IPS DF 6.9 (cell line): ENCODE measurements around the gene CHRNA1.

ENCODE experiments used
- DNase-seq: peaks from one replicate; pipeline ENCODE4 v3.0.0-alpha.2; 2013; ENCODE audit warnings: low read depth, low spot score
- H3K27ac ChIP-seq: one replicate; pipeline ENCODE4 v1.5.1; 2013; ENCODE audit warnings: low read length, control low read depth
- H3K27me3 ChIP-seq: 2 replicates; pipeline ENCODE4 v1.6.1; 2013; ENCODE audit warnings: mild to moderate bottlenecking, low read length; ENCODE audit not compliant: control insufficient read depth, insufficient read depth
- H3K36me3 ChIP-seq: 2 replicates; pipeline ENCODE4 v1.6.1; 2013; ENCODE audit warnings: low read length; ENCODE audit not compliant: control insufficient read depth, insufficient read depth
- H3K4me1 ChIP-seq: 2 replicates; pipeline ENCODE4 v1.6.1; 2013; ENCODE audit warnings: low read length; ENCODE audit not compliant: control insufficient read depth, insufficient read depth
- H3K4me3 ChIP-seq: 2 replicates; pipeline ENCODE4 v1.5.1; 2013; ENCODE audit warnings: mild to moderate bottlenecking, low read length
- H3K9me3 ChIP-seq: 2 replicates; pipeline ENCODE4 v1.6.1; 2013; ENCODE audit warnings: low read length, inconsistent platforms; ENCODE audit not compliant: control insufficient read depth, insufficient read depth
- WGBS: extraction: QIAGEN DNeasy Blood & Tissue Kit; methylation state at CpG from one replicate; pipeline ENCODE4 v1.1.7; 2013; ENCODE audit warnings: mixed read lengths, missing lambda C conversion rate; ENCODE audit not compliant: insufficient read length, insufficient coverage; 5-methylcytosine and 5-hydroxymethylcytosine counted together

Gene CHRNA1

DNA sequence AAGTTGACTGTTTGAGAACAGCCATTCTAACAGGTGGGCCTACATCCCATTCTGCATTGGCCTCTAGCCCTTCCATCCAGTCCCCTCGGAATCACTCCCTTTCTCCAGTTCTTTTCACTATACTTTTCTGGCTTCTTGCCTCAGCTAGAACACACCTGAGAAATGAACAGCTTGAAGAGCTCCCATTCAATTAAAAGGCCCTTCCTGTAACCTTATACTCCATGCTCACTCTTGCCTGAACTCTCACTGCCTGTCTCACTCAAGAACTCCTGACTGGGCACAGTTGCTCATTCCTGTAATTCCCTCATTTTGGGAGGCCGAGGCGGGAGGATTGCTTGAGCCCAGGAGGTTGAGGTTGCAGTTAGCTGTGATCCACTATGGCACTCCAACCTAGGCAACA is 23.6 kb downstream of the CHRNA1 start:
- DNase-seq = no peak
- WGBS = no CpG with 5 or more reads among the region's 3 CpGs
- Histone ChIP-seq H3K27me3 (no peaks in the 10 kb centered on the region), H3K36me3 (no peaks in the 10 kb centered on the region), H3K9me3 (no peaks in the 10 kb centered on the region), H3K4me1 (no peaks in the 10 kb centered on the region), H3K4me3 (no peak overlapping the region), H3K27ac (no peak overlapping the region)

GRCh38 chr2:174738841-174739240 is 25.4 kb downstream of the CHRNA1 start:
- H3K36me3 ChIP-seq = no peaks in the 10 kb centered on the region
- no peak overlapping the region for H3K4me3 ChIP-seq
- WGBS = no CpG with 5 or more reads among the region's 4 CpGs
- DNase-seq = no peak
- H3K27me3 ChIP-seq = no peaks in the 10 kb centered on the region
- no peaks in the 10 kb centered on the region for H3K4me1 ChIP-seq
- H3K9me3 ChIP-seq = no peaks in the 10 kb centered on the region
- no peak overlapping the region for H3K27ac ChIP-seq

GRCh38 chr2:174731546-174731945 is 32.7 kb downstream of the CHRNA1 start:
- WGBS = no CpG with 5 or more reads among the region's 7 CpGs

DNA sequence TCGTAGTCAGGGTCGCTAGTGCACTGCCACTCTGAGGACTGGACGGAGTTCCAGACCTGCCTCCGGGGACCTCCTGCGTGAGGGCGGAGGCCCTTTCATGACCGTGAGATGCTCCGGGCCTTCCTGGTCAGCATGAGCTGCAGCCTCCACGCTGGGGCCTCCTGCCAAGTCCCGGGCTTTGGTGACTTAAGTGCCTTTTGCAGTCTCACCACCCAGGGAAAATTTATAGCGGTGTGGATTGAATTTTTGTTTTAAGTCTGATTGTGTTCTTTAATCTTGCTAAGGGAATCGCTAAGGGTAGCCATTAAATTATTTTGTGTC is 33.6 kb downstream of the CHRNA1 start:
- Histone ChIP-seq H3K27me3 (peaks cover 1% of the 10 kb centered on the region; the same call in 1 of the 2 replicates), H3K4me3 (no peak overlapping the region; the same call in 1 of the 2 replicates)

More at GRCh38 chr2:174731546-174731945, 32.7 kb downstream of the CHRNA1 start:
- no peak for DNase-seq
- H3K27me3 ChIP-seq = peaks cover 1% of the 10 kb centered on the region; the same call in 1 of the 2 replicates
- H3K36me3 ChIP-seq = no peaks in the 10 kb centered on the region
- H3K4me3 ChIP-seq = no peak overlapping the region
- H3K27ac ChIP-seq = no peak overlapping the region
- H3K4me1 ChIP-seq = no peaks in the 10 kb centered on the region
- no peaks in the 10 kb centered on the region for H3K9me3 ChIP-seq

DNA sequence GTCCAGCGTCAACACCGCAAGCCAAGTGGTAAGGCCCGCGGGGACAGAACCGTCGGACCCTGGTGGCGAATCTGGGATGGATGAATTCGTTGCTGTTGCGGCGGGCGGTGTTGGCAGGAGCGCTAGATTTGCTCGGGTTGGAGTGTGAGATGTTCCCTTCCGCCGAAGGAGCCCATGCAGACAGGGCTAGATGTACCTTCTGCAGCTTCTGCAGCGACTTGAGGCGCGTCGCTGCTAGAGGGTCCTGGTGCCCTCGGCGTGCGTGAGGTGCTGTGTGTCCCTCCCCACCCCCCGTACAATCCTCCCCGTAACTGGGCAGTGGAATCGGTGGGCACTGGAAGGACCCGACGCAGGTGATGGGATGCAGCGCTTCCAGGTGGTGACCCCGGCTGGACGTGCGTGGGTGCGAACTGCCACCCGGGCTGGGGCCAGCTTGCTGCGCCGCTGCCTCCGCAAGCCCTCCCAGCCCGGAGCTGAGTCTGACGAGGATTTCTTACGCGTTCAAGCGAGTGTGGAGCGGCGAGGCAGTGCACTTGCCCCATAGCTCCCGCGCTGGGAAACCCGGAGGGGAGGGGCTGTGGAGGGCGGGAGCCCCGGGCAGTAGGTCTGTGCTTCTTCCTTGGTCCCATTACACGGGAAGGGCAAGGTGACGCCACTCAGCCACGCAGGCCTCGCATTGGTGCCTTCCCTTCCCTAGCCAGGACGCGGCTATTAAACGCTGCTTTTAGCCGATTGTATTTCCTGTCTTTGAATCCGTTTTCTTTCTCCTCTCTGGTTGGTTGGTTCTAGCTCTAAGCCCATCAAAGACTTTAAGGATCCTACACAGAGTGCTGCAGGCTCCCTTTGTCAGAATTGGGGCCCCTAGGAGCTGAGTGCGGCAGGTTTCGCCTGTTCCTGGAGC is 34.2 kb downstream of the CHRNA1 start:
- Histone ChIP-seq H3K27ac (no peak overlapping the region), H3K27me3 (peaks cover 1% of the 10 kb centered on the region; the same call in 1 of the 2 replicates), H3K9me3 (no peaks in the 10 kb centered on the region), H3K36me3 (no peaks in the 10 kb centered on the region), H3K4me3 (peak overlapping the region; percentile 41; the same call in 1 of the 2 replicates), H3K4me1 (no peaks in the 10 kb centered on the region)
- peak; percentile 13 for DNase-seq
- no CpG with 5 or more reads among the region's 59 CpGs for WGBS

More for the DNA sequence above, 33.6 kb downstream of the CHRNA1 start:
- no peak for DNase-seq
- Histone ChIP-seq H3K36me3 (no peaks in the 10 kb centered on the region), H3K4me1 (no peaks in the 10 kb centered on the region), H3K9me3 (no peaks in the 10 kb centered on the region), H3K27ac (no peak overlapping the region)
- no CpG with 5 or more reads among the region's 12 CpGs for WGBS

DNA sequence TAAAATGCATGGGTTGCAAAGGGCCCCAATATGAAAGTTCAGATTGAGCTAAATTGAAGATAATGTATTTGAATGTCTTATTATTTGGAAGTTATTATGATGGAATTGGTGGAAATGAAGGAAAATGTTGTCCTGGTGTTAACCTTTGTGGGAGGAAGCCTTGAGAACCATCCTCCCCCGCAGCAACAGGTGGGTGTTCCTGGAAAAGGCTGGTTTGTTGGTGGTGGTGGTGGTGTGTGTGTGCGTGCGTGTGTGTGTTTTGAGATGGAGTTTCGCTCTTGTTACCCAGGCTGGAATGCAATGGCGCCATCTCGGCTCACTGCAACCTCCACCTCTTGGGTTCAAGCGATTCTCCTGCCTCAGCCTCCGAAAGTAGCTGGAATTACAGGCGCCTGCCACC is 36.2 kb downstream of the CHRNA1 start:
- no peak overlapping the region for H3K4me3 ChIP-seq
- no peaks in the 10 kb centered on the region for H3K36me3 ChIP-seq
- H3K9me3 ChIP-seq = no peaks in the 10 kb centered on the region
- no peak for DNase-seq
- no CpG with 5 or more reads among the region's 9 CpGs for WGBS
- H3K4me1 ChIP-seq = no peaks in the 10 kb centered on the region
- H3K27ac ChIP-seq = no peak overlapping the region
- H3K27me3 ChIP-seq = peaks cover 1% of the 10 kb centered on the region; the same call in 1 of the 2 replicates

DNA sequence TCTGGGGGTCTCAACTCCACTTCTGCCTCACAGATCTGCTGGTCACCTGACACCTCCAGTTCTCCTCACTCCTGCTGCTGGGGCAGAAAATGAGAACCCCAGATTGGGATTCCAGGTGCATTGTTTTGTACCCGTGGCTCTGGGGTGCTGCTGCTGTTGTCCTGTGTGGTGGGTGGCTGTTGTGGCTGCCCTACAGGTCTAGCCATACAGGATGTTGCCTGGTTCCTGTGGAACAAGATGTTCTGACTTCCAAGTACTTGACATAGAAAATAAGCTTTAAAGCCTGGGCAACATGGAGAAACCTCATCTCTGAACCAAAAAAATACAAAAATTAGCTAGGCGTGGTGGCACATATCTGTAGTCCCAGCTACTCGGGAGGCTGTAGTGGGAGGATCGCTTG is 38.1 kb downstream of the CHRNA1 start:
- Histone ChIP-seq H3K4me1 (no peaks in the 10 kb centered on the region), H3K27ac (no peak overlapping the region), H3K36me3 (no peaks in the 10 kb centered on the region), H3K9me3 (no peaks in the 10 kb centered on the region), H3K4me3 (no peak overlapping the region), H3K27me3 (peaks cover 1% of the 10 kb centered on the region; the same call in 1 of the 2 replicates)
- DNase-seq = no peak
- WGBS = no CpG with 5 or more reads among the region's 4 CpGs

GRCh38 chr2:174722942-174723592 is 41.2 kb downstream of the CHRNA1 start:
- no peaks in the 10 kb centered on the region for H3K4me1 ChIP-seq
- no peak for DNase-seq
- WGBS = no CpG with 5 or more reads among the region's 1 CpG
- no peak overlapping the region for H3K4me3 ChIP-seq
- no peaks in the 10 kb centered on the region for H3K9me3 ChIP-seq
- no peaks in the 10 kb centered on the region for H3K27me3 ChIP-seq
- H3K27ac ChIP-seq = no peak overlapping the region
- H3K36me3 ChIP-seq = no peaks in the 10 kb centered on the region

DNA sequence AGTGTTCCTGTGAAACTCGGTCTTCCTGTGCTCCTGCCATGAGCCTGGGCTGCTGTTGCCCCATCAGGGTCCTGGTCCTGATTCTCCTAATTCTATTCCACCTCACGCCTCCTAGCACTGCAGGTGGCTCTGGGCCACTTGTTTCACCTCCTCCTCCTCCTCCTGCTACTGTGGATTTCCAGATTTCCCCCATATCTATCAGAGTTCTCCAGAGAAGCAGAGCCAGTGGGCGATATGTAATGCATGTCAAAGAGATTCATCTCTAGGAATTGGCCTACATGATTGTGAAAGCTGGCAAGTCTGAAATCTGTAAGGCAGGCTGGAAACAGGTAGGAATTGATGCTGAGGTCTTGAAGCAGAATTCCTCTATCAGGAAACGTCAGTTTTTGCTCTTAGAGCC is 45.3 kb downstream of the CHRNA1 start:
- no peaks in the 10 kb centered on the region for H3K4me1 ChIP-seq
- H3K27ac ChIP-seq = no peak overlapping the region
- WGBS = no CpG with 5 or more reads among the region's 4 CpGs
- no peaks in the 10 kb centered on the region for H3K9me3 ChIP-seq
- H3K36me3 ChIP-seq = no peaks in the 10 kb centered on the region
- DNase-seq = no peak
- no peaks in the 10 kb centered on the region for H3K27me3 ChIP-seq
- H3K4me3 ChIP-seq = no peak overlapping the region

- Histone ChIP-seq H3K9me3 (no peaks in the 10 kb centered on the region), H3K27ac (no peak overlapping the region), H3K4me1 (no peaks in the 10 kb centered on the region), H3K4me3 (no peak overlapping the region), H3K36me3 (no peaks in the 10 kb centered on the region), H3K27me3 (no peaks in the 10 kb centered on the region)
- no CpG with 5 or more reads among the region's 4 CpGs for WGBS
- DNase-seq = no peak
These were observed 45.7 kb downstream of the CHRNA1 start for GRCh38 chr2:174718591-174718990.
